NCI-H345 treated with DMSO at 0.1 percent for 48 hours (cell line): ENCODE results near the gene CSKMT.
"Not testable (repeated sequence)": the region's sequence is repeated elsewhere in the genome, so short reads cannot be mapped to it uniquely, and the experiment has no call there.

Source experiments
- DNase-seq: peaks from one replicate; lab custom pipeline; 2025; ENCODE audit not compliant: unreplicated experiment; lab: John Stamatoyannopoulos, UW

Gene CSKMT

DNA sequence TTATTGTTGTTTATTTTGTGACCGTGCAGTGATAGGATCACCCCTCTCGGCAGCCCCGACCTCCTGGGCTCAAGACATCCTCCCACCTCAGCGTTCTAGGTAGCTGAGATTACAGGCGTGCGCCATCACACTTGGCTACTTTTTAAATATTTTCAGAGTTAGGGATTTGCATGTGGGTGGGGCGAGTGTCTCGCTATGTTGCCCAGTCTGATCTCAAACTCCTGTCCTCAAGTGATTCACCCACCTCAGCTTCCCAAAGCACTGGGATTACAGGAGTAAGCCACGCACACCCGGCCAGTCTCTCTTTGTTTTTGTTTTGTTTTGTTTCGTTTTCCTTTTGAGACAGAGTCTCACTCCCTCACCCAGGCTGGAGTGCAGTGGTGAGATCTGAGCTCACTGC lies 10.8 kb upstream of the CSKMT start:
- no peak for DNase-seq

GRCh38 chr11:62656796-62657429 lies 8.2 kb upstream of the CSKMT start:
- DNase-seq = no peak

- peak; percentile 72 for DNase-seq
These were observed 572 bp upstream of the CSKMT start for GRCh38 chr11:62664405-62665074.

- DNase-seq = no peak
These were observed 617 bp downstream of the CSKMT start for GRCh38 chr11:62665599-62666258.

GRCh38 chr11:62666259-62666926 lies 1.3 kb downstream of the CSKMT start:
- no peak for DNase-seq

- no peak for DNase-seq
These were observed 2.3 kb downstream of the CSKMT start for GRCh38 chr11:62667460-62667859.

DNA sequence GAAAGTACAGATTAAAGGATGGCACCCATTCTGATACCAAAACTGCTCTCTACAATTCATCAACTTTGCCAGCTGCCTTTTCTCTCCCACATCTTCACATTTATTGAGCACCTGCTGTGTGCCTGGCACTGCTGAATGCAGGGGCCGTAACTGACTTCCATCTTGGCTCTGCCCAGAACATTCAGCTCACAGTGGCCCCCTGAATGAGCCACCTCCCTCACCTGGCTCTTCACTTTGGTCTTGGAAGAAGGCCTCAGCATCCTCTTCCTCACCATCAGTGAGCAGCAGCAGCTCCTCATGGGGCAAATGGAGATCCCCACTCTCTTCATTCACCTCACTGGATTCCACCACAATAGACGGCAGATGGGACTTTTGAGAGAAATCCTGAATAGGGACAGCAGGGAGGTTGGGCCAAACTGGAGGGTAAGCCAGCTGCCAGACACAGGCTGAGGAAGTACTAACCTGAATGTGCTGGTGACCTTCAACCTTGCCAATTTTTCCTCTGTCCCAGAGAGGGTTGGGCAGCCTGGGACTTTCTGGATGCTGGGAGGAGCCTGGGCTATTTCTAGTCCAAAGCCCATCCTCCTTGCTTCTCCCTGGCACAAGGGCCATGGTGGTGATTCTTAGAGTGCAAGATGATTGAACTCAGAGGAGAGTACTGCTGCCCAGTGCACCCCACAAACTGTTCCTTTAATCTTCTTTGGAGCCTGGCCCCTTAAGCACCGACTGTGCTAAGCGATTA lies 4.5 kb downstream of the CSKMT start:
- no peak for DNase-seq

DNA sequence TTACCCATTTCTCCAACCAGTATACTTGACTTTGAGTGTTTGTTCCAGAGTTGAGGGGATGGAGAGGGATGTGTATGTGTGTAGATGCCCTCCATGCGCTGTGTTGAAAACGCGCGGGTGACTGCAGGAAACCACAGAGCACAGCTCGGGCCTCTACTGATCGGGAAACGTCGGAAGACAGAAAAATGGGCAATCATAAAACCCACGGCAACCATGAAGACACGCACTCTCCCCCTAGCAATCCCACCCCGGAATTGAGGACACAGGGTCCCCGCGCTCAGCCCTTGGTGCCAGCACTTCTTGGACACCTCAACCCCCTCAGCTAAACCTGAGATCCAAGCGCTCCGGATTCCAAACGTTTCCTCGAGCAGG lies 6.1 kb downstream of the CSKMT start:
- no peak for DNase-seq

GRCh38 chr11:62671608-62672389 lies 6.7 kb downstream of the CSKMT start, which contains the start of the genes LBHD1 and UQCC3:
LBHD1 (minus strand) TSS chr11:62672267; CDS start chr11:62670031, 2,236 bp downstream.
UQCC3 (plus strand) TSS chr11:62671673; CDS start chr11:62671746, 73 bp downstream.
- DNase-seq = peak; percentile 69

DNA sequence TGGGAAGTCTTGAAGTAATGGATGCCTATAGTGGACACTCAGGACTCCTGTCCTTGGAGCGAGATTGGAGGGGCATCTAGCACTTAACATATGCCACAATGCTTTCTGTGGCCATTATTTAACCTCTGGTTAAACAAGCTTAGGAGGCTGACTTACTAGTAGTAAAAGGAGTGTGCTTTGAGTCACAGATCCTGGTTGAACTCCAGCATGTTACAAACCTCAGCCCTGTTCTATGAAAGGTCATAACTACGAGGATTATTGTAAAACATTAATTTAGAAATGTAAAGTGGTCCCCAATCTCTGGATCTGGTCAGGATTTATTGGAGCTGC lies 8.0 kb downstream of the CSKMT start:
- DNase-seq = no peak

DNA sequence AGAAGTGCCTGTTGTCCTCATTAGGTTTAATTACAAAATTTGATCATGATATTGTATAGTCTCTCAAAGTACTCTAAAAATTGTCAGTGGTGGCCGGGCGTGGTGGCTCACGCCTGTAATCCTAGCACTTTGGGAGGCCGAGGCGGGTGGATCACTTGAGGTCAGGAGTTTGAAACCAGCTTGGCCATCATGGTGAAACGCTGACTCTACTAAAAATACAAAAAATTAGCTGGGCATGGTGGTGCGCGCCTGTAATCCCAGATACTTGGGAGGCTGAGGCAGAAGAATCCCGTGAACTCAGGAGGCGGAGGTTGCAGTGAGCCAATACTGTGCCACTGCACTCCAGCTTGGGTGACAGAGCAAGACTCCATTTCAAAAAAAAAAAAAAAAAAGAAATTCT lies 10.3 kb downstream of the CSKMT start:
- not testable (repeated sequence) for DNase-seq

DNA sequence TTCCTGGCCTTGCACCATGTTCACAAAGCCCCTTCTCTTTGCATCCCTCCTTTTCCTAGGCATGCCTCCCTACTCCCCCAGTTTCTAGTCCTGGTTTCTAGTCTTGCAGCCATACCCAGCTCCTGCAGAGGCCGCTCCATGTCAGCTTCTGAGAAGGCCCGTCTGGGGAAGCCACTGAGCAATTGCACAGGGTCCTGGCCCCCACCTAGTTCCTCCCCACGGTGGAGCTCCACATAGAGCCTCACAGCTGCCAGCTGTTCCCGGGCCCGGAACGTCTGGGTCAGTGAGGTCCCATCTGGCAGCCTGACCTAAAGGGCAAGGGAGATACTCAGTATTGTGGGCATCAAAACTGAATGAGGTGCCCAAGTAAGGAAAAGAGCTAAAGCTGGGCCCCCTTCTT lies 11.6 kb downstream of the CSKMT start:
- no peak for DNase-seq

- no peak for DNase-seq
These were observed 12.0 kb downstream of the CSKMT start for GRCh38 chr11:62677156-62677555.

GRCh38 chr11:62677714-62678113 lies 12.6 kb downstream of the CSKMT start:
- no peak for DNase-seq

- DNase-seq = no peak
These were observed 13.3 kb downstream of the CSKMT start for GRCh38 chr11:62678433-62678769.

GRCh38 chr11:62678770-62679696 lies 13.9 kb downstream of the CSKMT start, which contains the start of gene UBXN1:
UBXN1 (minus strand) TSS chr11:62679073; CDS start chr11:62678923, 150 bp downstream.
- DNase-seq = peak; percentile 75

- DNase-seq = peak; percentile 26
These were observed 15.7 kb downstream of the CSKMT start for GRCh38 chr11:62680825-62681240.

- DNase-seq = no peak
These were observed 17.4 kb downstream of the CSKMT start for GRCh38 chr11:62682518-62682917.
